Astrocyte of the spinal cord (primary cell): ENCODE results near the gene TXNRD1.

Experiments used
- DNase-seq: peaks from one replicate; pipeline ENCODE4 v3.0.0; 2011; ENCODE audit warnings: low read depth, low spot score
- H3K4me3 ChIP-seq: 2 replicates; pipeline ENCODE4 v1.5.1; 2011; ENCODE audit warnings: low read depth, mild to moderate bottlenecking, low read length, moderate library complexity
- in situ Hi-C: cut with HindIII; loops from 2 replicates; pipeline ENCODE4 v1.10.0; 2017; ENCODE audit warnings: low sequenced_read_pairs
- TF ChIP-seq, protein P1 (sequence below): IDR thresholded peaks from 2 replicates; pipeline ENCODE4 v1.5.1; 2012; ENCODE audit warnings: low read depth, mild to moderate bottlenecking, low read length, inconsistent platforms

The TXNRD1 gene

GRCh38 chr12:104220931-104221330 lies 5.4 kb downstream of the TXNRD1 start:
- TF ChIP-seq, protein P1, sequence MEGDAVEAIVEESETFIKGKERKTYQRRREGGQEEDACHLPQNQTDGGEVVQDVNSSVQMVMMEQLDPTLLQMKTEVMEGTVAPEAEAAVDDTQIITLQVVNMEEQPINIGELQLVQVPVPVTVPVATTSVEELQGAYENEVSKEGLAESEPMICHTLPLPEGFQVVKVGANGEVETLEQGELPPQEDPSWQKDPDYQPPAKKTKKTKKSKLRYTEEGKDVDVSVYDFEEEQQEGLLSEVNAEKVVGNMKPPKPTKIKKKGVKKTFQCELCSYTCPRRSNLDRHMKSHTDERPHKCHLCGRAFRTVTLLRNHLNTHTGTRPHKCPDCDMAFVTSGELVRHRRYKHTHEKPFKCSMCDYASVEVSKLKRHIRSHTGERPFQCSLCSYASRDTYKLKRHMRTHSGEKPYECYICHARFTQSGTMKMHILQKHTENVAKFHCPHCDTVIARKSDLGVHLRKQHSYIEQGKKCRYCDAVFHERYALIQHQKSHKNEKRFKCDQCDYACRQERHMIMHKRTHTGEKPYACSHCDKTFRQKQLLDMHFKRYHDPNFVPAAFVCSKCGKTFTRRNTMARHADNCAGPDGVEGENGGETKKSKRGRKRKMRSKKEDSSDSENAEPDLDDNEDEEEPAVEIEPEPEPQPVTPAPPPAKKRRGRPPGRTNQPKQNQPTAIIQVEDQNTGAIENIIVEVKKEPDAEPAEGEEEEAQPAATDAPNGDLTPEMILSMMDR, result no peak
- DNase-seq, result no peak
- in situ Hi-C loops, result no loop called here
- no peak overlapping the region for H3K4me3 ChIP-seq

DNA sequence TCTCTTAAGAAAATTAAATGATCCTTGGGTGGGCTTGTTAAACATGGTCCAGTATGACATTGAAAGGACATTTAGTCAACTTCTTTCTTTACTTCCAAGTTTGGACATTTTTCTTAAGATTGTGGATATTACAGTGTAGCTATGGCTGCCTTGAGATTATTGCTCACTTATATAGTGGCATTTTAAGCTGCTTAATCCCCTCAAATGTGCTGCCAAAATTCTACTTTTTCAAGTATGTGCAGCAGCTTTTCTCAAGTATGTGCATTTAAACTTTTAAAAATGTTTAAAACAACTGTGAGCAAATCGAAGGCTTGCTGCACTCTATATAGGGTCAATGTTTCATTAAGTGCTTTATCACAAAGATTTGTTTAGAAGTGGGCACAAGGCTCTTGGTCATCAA lies 7.4 kb downstream of the TXNRD1 start:
- H3K4me3 ChIP-seq, result no peak overlapping the region
- TF ChIP-seq, protein P1, result no peak
- no peak for DNase-seq
- in situ Hi-C loops, result no loop called here

DNA sequence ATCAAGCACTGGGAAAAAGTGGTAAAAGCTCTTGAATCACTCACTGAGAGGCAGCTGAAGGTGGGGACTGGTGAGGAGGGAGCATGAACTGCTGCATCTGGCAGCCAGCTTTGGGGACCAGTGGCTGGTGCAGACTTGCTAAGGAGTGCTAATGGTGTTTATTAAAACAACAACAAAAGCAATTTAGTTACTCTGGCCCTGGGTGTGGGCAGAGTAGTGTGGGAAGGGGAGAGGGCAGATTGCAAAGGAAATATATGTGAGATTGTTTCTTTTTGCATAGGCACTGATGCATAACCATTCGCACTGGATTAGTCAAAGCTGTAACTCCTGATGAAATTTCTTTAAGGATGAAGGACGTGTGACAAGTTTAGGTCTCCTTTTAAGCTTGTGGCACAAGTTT lies 8.1 kb downstream of the TXNRD1 start:
- TF ChIP-seq, protein P1, result no peak
- DNase-seq, result no peak
- in situ Hi-C loops, result no loop called here
- no peak overlapping the region for H3K4me3 ChIP-seq

DNA sequence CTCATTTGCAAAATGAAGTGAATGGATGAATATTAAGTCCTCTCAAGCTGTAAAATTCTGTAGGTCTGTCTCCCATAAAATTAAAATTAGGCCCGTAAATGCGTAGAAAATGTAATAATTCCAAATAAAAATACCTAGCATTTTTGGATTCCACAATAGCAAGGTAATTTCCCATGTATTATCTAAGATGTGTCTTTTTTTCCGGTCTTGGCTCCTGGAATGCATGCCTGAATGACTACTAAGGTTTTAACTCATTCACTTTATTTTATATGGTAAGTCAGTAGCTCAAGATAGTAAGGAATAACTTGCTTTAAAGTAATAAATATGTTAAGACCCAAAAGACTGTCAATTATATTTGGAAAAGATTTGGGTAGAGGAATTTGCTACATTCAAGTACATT lies 11.1 kb downstream of the TXNRD1 start:
- H3K4me3 ChIP-seq, result no peak overlapping the region
- TF ChIP-seq, protein P1, result no peak
- no peak for DNase-seq
- in situ Hi-C loops, result no loop called here

- H3K4me3 ChIP-seq, result no peak overlapping the region
- TF ChIP-seq, protein P1, result no peak
- DNase-seq, result no peak
- in situ Hi-C loops, result no loop called here
Observed at GRCh38 chr12:104230304-104231095, 14.9 kb downstream of the TXNRD1 start.

DNA sequence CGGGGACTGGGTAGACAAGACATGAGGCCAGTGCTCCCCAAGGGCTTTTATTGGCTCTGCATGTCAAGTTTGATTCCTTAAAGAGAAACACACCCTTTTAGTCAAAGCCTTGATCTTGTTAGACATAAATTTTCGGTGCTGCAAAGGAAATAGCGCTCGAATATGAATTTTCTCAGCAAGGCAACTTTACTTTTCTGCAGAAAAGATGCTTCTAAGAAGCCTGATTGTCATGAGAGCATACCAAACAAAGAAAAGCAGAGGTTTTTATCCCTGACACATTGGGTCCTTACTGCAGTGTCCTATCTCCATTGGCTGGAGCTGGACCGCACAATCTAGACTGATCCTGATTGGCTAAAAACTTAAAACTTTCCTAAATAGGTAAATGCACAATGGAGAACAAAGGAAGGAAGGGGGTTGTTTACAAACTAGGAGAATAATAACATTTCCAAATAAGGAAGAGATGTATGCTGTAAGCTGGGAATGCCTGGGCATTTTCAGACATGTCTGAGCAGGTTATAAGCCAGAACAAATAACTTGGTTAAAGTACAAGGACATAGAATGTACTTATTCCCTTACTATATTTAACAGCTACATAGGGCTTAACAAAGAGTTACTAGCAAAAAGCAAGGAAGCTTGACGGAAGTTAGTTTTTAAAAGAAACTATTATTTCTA lies 17.2 kb downstream of the TXNRD1 start:
- no peak for DNase-seq
- TF ChIP-seq, protein P1, result no peak
- in situ Hi-C loops, result no loop called here
- H3K4me3 ChIP-seq, result no peak overlapping the region
